IgD-negative memory B cell (primary cell): ENCODE results near the gene CRYGS. TPM values are rescaled to one million over a fixed set of nuclear protein-coding genes. Genes with fewer than 3 reads are reported as not detected.
"Not testable (repeated sequence)": the region's sequence is repeated elsewhere in the genome, so short reads cannot be mapped to it uniquely, and the experiment has no call there.

Experiments
- H3K27ac Mint-ChIP-seq, 3 donors: one replicate each; pipeline ENCODE4 v1.8.0; 2020 to 2022; ENCODE audit warnings: mild to moderate bottlenecking in 3 of 3, mixed read lengths in 3 of 3, moderate library complexity in 1 of 3
- H3K27me3 Mint-ChIP-seq: one replicate; pipeline ENCODE4 v1.8.0; 2021; ENCODE audit warnings: mixed read lengths
- H3K36me3 Mint-ChIP-seq: one replicate; pipeline ENCODE4 v1.8.0; 2020; ENCODE audit warnings: mild to moderate bottlenecking, mixed read lengths
- H3K4me1 Mint-ChIP-seq, 3 donors: one replicate each; pipeline ENCODE4 v1.8.0; 2020 to 2022; ENCODE audit warnings: mixed read lengths in 3 of 3, mild to moderate bottlenecking in 1 of 3
- H3K4me3 Mint-ChIP-seq, 4 donors: one replicate each; pipeline ENCODE4 v1.8.0; 2020 to 2022; ENCODE audit warnings: mild to moderate bottlenecking in 4 of 4, mixed read lengths in 4 of 4, moderate library complexity in 3 of 4
- H3K9me3 Mint-ChIP-seq, 3 donors: one replicate each; pipeline ENCODE4 v1.8.0; 2020 to 2021; ENCODE audit warnings: mixed read lengths in 3 of 3, mild to moderate bottlenecking in 1 of 3
- polyA plus RNA-seq: library from polyadenylated mRNA; unstranded; fragments of 300-500 nt; fragmentation: Illumina TruSeq; gene quantifications from one replicate; pipeline ENCODE4 v1.2.3, GENCODE V29; 2021

CRYGS gene
- not detected for polyA plus RNA-seq

DNA sequence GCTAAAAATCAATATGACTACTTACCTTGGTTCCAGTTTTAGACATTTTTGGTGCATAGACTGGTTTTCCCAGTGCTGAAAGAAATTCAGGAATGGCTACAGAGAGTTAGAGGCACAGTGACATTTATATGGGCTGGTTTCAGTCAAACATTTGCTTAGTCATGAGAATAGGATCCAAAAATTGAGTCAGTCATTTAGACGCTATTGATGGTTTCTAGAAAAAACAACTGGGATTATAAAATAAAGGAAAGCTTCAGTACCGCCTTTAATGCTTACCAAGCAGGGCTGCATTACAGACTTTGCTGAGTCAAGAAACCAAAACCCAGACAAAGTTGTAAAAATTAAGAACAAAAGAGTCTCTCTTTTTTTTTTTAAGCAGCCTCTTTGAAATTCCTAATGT, at the start of gene CRYGS:
TSS of gene CRYGS (minus strand) at position 100 of the 400 bp plus-strand sequence. CDS start at position 46, 54 bp downstream.
- no peak within 1 kb of the TSS for H3K27ac Mint-ChIP-seq
- no peaks in the 10 kb centered on the region for H3K9me3 Mint-ChIP-seq
- no peaks in the 10 kb centered on the region for H3K36me3 Mint-ChIP-seq
- no peak within 1 kb of the TSS for H3K4me3 Mint-ChIP-seq
- no peaks in the 10 kb centered on the region for H3K27me3 Mint-ChIP-seq
- peaks cover 5 to 11% (median 7%) of the 10 kb centered on the region in 3 donors for H3K4me1 Mint-ChIP-seq

DNA sequence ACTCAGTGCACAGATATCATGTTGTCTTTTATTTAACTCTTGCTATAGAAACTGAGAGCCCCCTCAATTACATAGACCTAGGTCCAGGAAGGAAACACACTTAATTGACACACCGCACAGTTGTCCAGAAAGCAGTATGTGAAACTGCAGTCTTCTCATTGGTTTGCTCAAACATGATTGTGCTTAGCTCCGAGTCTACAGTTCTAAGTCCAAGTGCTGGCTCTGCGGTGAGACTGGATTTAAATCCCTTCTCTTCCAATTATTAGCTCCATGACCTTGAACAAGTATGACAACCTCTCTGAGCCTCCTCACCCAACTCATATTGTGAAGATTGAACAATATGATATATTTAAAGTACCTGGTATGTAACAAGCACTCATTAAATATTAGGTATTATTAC, 49.7 kb upstream of the CRYGS start:
- no peaks in the 10 kb centered on the region for H3K4me1 Mint-ChIP-seq
- H3K27me3 Mint-ChIP-seq = no peaks in the 10 kb centered on the region
- no peak overlapping the region for H3K27ac Mint-ChIP-seq
- H3K36me3 Mint-ChIP-seq = peaks cover 1% of the 10 kb centered on the region
- H3K4me3 Mint-ChIP-seq = no peak overlapping the region
- H3K9me3 Mint-ChIP-seq = no peaks in the 10 kb centered on the region

DNA sequence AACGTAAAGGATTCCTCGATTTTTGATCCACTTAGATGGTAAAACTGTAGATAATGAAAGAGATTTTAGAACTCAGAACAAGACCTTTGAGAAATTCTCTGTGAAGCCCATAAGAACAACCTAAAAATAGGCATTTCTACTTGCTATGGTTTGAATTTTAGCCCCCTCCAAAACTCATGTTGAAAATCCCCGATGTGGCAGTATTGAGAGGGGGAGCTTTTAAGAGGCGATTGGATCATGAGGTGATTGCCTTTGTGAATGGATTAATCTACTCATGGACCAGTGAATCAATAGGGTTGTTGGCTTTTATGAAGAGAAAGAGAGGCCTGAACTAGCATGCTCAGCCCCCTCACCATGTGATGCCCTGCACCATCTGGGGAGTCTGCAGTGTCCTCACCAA, 48.5 kb upstream of the CRYGS start:
- Mint-ChIP-seq H3K27me3 (no peaks in the 10 kb centered on the region), H3K27ac (no peak overlapping the region), H3K9me3 (no peaks in the 10 kb centered on the region), H3K4me3 (no peak overlapping the region), H3K36me3 (peaks cover 3% of the 10 kb centered on the region), H3K4me1 (no peaks in the 10 kb centered on the region)

DNA sequence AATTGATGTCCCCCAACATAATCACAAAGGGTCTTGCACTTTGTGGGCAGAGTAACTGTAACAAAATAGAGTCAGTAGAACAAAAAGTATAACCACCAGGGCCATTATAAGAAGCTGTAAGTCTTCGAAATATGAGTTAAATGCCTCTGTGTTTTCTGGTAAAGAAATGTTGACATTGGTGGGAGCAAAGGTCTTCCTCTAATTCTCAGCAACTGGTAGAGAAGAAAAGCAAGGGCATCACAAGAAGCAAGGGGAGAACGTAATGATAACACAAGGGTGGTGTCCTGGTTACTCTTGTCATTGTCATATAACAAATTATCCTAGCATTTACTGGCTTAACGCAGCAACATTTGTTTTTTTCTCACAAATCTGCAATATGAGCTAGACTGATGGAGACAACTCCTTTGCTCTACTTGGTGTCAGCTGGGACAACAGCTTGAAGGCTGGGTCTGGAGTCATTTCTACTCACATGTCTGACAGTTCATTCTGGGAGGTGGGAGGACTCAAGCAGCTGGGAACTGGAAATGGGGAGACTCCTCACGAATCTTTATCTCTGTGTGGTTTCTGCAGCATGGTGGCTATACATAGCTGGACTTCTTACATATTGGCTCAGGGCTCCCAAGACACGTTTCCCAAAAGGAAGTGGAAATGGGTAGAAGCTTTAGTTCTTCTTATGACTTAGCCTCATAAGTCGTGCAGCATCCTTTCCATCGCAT, 46.6 kb upstream of the CRYGS start:
- Mint-ChIP-seq H3K27ac (no peak overlapping the region), H3K4me1 (no peaks in the 10 kb centered on the region), H3K4me3 (no peak overlapping the region), H3K27me3 (no peaks in the 10 kb centered on the region), H3K9me3 (no peaks in the 10 kb centered on the region), H3K36me3 (peaks cover 3% of the 10 kb centered on the region)

DNA sequence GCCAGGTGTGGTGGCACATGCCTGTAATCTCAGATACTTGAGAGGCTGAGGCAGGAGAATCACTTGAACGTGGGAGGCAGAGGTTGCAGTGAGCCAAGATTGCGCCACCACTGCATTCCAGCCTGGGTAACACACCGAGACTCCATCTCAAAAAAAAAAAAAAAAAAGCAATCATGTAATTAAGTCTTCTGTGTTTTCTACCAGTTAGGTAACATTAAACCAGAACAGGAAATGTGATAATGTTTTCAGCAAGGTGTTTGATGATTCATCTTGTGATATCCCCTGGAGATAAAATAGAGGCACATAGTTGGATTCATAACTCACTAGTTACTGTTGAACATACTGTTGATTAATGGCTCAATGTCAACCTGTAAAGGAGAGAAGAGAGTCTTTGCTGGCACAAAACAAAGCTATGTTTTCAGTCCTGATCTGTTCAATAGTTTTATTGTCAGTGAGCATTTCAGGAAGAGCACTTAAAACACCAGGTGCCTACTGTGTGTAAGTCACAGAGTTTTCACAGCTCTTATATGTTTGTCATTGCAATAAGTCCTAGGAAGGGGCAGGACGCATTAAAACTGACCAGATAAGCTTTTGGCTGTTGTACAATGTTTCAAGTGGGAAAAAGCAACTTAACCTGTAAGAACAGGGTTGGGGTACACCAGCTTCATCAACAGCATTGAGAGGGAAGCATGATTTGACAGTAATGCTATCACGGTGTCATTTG, 45.8 kb upstream of the CRYGS start:
- H3K27ac Mint-ChIP-seq = no peak overlapping the region
- peaks cover 3% of the 10 kb centered on the region for H3K36me3 Mint-ChIP-seq
- H3K4me1 Mint-ChIP-seq = no peaks in the 10 kb centered on the region
- no peaks in the 10 kb centered on the region for H3K9me3 Mint-ChIP-seq
- no peak overlapping the region for H3K4me3 Mint-ChIP-seq
- H3K27me3 Mint-ChIP-seq = no peaks in the 10 kb centered on the region

DNA sequence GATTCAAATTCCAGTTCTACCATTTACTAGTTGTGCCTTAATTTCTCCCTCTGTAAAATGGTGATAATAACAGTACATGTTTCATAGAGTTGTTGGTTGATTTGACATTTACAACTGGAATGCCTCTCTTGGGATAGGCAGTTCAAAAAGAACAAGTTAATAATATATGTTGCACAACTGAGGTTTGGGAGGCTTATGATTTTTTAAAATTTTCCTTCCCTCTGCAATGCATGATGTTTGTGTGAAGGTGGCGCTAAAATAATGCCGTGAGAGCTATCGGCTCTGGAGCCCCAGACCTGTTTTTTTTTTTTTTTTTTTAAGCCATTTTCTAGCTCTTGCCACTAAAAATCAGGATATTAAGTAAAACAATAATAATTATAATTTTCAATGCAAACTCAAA, 44.9 kb upstream of the CRYGS start:
- Mint-ChIP-seq H3K4me1 (no peaks in the 10 kb centered on the region), H3K27ac (no peak overlapping the region), H3K9me3 (no peaks in the 10 kb centered on the region), H3K36me3 (peaks cover 3% of the 10 kb centered on the region), H3K27me3 (no peaks in the 10 kb centered on the region), H3K4me3 (no peak overlapping the region)

DNA sequence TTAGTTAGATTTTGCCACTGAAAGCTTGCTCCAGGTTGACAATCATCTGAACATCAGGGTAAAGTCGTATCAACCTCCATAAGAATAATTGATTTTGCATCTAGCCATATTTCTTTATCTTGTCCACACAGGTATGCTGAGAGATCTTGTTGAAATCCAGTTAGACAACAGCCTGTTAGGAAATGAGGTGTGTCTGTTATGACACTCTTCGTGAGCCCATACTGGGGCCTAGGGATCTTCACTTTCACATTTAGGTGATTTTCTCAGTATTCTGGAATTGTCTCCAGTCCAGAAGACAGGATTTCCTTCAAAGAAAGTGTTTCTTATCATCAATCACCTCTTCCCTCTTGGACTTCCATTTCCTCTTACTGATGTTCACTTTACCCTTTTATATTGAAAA, 44.5 kb upstream of the CRYGS start:
- Mint-ChIP-seq H3K4me1 (no peaks in the 10 kb centered on the region), H3K36me3 (peaks cover 3% of the 10 kb centered on the region), H3K27ac (no peak overlapping the region), H3K4me3 (no peak overlapping the region), H3K27me3 (no peaks in the 10 kb centered on the region), H3K9me3 (no peaks in the 10 kb centered on the region)

DNA sequence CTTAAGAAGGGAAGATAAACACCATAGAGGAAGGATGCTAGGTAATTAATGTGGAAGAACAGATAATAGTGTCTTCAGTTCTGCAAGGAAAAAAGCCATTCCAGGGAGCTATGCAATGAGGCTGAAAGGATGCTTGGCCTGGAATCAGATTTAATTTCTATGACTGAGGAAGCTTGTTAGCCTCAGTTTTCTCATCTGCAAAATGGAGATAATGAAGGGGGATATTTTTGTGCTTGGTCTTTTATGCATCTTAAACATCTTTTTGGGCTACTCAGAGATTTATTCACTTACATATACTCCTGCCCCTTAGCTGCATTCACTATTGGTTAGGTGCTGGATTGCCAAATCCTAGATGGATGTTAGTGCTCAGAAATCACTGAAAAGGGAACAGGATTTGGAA, 43.0 kb upstream of the CRYGS start:
- Mint-ChIP-seq H3K4me1 (peaks cover 0 to 3% (median 0%) of the 10 kb centered on the region in 3 donors), H3K36me3 (peaks cover 3% of the 10 kb centered on the region), H3K27me3 (no peaks in the 10 kb centered on the region), H3K4me3 (no peak overlapping the region), H3K27ac (no peak overlapping the region), H3K9me3 (no peaks in the 10 kb centered on the region)

DNA sequence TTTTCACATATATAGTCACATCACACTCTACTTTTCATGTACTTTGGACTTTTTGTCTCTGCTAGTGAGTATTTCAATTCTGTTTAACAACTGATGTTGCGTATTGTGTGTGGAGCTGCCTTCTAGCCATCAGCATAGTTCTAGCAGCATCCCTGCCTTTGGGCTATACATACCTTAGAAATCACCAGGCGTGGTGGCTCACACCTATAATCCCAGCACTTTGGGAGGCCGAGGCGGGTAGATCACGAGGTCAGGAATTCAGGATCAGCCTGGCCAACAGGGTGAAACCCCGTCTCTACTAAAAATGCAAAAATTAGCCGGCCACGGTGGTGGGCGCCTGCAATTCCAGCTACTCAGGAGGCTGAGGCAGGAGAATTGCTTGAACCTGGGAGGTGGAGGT, 42.1 kb upstream of the CRYGS start:
- not testable (repeated sequence) for H3K27ac Mint-ChIP-seq, H3K9me3 Mint-ChIP-seq, H3K36me3 Mint-ChIP-seq, H3K4me3 Mint-ChIP-seq, H3K27me3 Mint-ChIP-seq, H3K4me1 Mint-ChIP-seq

DNA sequence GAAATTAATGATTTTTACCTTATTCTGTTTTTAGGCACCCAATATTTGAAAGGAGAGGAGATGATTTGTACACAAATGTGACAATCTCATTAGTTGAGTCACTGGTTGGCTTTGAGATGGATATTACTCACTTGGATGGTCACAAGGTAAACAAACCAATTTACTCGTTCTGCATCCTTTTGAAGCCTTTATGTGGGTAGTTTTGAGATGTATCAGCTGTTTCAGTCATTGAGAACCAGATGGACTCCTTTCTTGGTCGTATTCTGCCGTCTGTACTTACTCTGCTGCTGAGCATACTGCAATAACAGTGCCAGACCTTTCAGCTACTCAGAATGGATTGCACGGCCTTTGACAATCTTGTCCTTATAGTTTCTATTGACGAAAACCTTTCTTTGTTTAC, 39.7 kb upstream of the CRYGS start:
- Mint-ChIP-seq H3K9me3 (no peaks in the 10 kb centered on the region), H3K36me3 (peaks cover 3% of the 10 kb centered on the region), H3K27ac (peak overlapping the region in 1 of 3 donors; percentile 47), H3K4me3 (no peak overlapping the region), H3K27me3 (no peaks in the 10 kb centered on the region), H3K4me1 (peaks cover 0 to 3% (median 0%) of the 10 kb centered on the region in 3 donors)

DNA sequence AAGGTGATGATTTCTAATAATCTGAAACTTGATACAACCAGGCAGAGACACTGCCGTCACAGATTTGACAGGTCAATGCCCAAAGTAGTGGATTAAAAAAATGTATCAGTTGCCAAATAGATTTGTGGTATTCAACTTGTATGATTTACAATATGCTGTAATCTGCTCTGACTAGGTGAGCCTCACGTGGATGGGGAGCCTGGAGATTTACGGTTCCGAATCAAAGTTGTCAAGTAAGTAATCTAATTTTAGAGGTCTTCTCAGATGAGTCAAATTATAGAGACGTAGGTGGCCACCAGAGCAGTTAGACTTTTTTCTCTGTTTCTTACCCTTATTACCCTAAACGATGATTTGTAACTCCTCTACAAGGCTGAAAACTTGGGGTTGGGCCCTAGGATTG, 38.4 kb upstream of the CRYGS start:
- H3K9me3 Mint-ChIP-seq = no peaks in the 10 kb centered on the region
- peaks cover 0 to 3% (median 1%) of the 10 kb centered on the region in 3 donors for H3K4me1 Mint-ChIP-seq
- no peak overlapping the region for H3K27ac Mint-ChIP-seq
- H3K4me3 Mint-ChIP-seq = no peak overlapping the region
- H3K36me3 Mint-ChIP-seq = no peaks in the 10 kb centered on the region
- no peaks in the 10 kb centered on the region for H3K27me3 Mint-ChIP-seq

DNA sequence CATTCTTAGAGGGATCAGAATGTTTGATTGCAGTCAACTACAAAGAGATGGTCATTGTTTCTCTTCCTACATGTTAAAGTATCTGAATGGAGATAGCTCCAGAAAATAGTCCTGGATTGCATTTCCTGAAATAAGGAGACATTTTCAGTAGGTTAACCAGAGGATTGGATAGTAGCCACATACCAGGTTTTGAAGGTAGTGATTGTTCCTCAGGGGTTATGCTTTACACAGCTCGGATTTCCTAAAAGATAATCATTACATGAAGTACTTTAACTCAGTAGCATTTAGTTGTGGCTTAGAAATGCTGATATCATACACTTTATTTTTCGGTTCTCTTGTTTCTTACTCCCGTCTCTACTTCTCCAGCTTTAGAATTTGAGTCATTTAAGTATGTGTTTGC, 36.6 kb upstream of the CRYGS start:
- no peak overlapping the region for H3K27ac Mint-ChIP-seq
- no peaks in the 10 kb centered on the region for H3K27me3 Mint-ChIP-seq
- H3K4me1 Mint-ChIP-seq = peaks cover under 1 to 5% (median 1%) of the 10 kb centered on the region in 3 donors
- H3K9me3 Mint-ChIP-seq = no peaks in the 10 kb centered on the region
- no peak overlapping the region for H3K4me3 Mint-ChIP-seq
- no peaks in the 10 kb centered on the region for H3K36me3 Mint-ChIP-seq

DNA sequence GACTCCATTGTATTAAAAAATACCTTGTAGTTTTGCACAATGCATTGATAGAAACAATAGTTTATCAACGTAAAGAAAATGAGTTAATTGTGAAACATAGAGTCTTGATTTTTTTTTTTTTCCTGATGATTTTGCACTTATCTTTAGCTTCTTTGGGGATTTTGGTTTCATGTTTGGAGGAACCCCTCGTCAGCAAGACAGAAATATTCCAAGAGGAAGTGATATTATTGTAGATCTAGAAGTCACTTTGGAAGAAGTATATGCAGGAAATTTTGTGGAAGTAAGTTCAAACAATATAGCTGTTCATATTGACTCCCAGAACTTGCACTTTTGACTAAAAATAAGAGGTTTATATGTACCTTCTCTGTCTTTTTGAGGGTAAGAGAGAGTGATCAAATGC, 33.3 kb upstream of the CRYGS start:
- Mint-ChIP-seq H3K36me3 (peaks cover 7% of the 10 kb centered on the region), H3K27ac (peak overlapping the region in 1 of 3 donors; percentile 8), H3K4me1 (peaks cover 9 to 13% (median 12%) of the 10 kb centered on the region in 3 donors), H3K9me3 (no peaks in the 10 kb centered on the region), H3K4me3 (no peak overlapping the region), H3K27me3 (no peaks in the 10 kb centered on the region)

DNA sequence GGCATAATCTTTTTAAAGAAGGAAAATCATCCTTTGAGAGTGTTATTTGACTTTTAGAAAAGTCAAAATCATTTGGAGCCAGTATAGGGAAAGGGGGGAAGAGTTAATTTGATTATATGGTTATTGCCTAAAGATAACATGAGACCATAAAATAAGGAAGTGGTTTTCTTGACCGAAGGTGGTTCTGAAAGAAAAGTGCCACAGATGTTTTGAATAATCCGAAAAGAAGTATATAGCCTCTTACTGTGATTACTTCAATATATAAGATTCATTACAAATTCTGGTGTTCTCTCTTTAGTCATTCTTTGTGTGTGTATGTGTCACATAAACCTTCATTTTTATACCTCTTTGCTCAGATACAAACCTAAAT, 27.4 kb upstream of the CRYGS start:
- peaks cover 30 to 43% (median 36%) of the 10 kb centered on the region in 3 donors for H3K4me1 Mint-ChIP-seq
- peak overlapping the region; percentile 93 to 97 (median 94) for H3K4me3 Mint-ChIP-seq
- peak overlapping the region; percentile 94 to 98 (median 96) for H3K27ac Mint-ChIP-seq
- H3K27me3 Mint-ChIP-seq = no peaks in the 10 kb centered on the region
- H3K9me3 Mint-ChIP-seq = no peaks in the 10 kb centered on the region
- peaks cover 7% of the 10 kb centered on the region for H3K36me3 Mint-ChIP-seq

DNA sequence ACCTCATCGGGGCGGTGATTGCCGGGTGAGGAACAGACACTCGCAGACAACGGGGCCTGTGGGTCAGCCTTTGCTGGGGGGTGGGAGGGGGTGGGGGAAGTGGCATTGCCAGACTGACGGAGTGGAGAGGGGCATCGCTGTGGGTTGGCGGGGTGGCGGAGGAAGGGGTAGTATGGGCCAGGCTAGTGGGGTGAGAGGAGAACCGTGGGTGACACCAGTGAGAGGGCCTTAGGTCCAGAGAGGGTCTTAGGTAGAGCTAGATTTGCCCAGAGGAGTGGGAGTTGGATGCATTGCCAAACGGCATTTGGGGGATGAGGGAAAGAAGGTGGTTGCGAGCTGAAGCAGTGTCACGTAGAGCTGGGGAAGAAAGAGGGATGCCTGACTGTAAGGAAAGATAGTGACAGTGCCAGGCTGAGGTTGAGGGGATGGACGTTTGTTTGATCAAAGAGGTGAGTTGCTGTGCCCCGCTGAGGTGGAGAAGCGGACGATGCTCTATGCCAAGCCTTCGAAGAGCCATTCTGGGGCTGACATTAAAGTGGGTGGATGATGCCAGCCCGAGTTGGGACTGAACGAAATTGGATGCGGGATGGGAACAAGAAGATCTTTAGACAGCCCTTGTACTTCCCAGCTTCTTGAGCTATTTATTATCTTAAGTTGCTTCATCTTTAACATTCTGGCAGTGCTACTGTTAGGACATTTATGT, 26.9 kb upstream of the CRYGS start:
- H3K4me3 Mint-ChIP-seq = peak overlapping the region; percentile 93 to 97 (median 94)
- no peaks in the 10 kb centered on the region for H3K27me3 Mint-ChIP-seq
- H3K36me3 Mint-ChIP-seq = peaks cover 7% of the 10 kb centered on the region
- peaks cover 34 to 45% (median 41%) of the 10 kb centered on the region in 3 donors for H3K4me1 Mint-ChIP-seq
- H3K27ac Mint-ChIP-seq = peak overlapping the region; percentile 94 to 98 (median 96)
- H3K9me3 Mint-ChIP-seq = no peaks in the 10 kb centered on the region
